GM18519 (cell line): Measurements from ENCODE around the gene XYLT1.

ENCODE experiments used
- ATAC-seq: cut with Tn5 transposase; IDR thresholded peaks from one replicate; pipeline ENCODE4 v1.9.1; 2021; ENCODE audit warnings: mild to moderate bottlenecking, moderate library complexity; ENCODE audit not compliant: unreplicated experiment, low FRiP score

The XYLT1 gene

DNA sequence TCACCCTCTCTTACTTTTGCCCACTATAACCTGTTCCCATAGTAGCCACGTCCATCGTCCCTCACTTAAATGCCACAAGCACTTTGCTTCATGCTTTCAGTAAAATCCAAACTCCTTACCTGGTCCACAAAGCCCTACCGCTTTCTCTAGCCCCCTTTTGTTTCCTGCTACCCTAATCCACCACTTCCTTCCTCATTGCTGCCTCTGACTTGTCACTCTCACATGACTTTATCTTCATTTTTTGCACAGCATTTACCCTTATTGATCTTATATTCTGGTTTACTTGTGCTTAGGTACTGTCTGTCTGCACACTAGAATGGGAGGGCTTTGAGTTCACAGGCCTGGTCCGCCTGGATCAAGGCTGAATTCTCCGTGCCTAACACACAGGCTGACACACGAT lies 340.0 kb downstream of the XYLT1 start:
- ATAC-seq: no peak

DNA sequence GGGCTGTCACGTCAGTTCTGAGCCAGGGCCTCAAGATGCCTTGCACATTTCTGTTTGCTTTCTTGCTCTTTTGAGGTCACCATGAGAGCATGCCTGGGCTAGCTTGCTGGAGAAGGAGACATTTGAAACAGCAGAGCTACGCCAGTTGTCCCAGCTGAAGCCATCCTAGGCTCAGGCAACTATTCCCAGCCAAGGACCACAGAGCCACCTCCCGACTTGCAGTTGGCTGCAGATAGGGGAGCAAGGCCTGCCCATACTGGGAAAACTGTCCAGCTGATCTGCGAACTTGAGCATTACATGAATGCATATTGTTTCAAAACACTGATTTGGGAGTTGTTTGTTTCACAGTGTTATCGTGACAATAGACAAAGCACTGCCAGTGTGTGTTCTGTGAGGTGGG lies 340.8 kb downstream of the XYLT1 start:
- no peak for ATAC-seq

GRCh38 chr16:17128791-17129190 lies 342.0 kb downstream of the XYLT1 start:
- no peak for ATAC-seq

DNA sequence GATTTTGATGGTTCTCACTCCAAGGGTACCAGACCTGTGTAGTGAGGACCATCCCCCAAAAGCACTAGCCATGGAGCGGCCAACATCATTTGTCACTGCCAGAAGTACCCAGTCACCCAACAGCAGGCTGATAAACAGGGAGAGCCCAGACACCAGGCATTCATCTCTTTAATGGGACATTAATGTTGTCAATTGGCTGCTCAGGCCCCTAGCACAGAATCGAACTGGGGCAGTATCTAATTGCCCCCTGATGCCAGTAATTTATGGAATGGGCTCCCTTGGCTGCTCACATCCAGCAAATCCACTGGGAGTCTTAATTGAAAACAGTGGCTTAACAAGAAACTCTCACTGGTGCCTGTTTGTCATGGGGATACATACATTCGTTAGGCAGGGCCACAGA lies 344.6 kb downstream of the XYLT1 start:
- ATAC-seq: no peak

DNA sequence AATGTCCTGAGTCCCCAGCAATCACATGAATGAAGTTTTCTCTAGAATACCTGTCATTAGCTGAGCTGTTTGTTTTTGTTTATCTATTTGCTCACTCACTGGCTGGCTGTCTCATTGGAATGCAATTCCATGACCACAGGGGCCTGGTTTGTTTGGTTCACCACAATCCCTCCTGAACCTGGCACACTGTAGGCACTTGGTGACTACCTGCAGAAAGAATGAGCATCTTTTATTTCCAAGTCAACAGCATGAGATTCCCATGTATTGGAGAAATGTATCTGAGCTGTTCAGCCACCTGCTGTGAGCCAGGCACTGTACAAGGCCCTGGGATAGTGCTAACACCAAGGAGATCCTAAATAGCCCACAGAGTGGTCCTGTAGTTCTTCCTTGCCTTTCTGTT lies 345.1 kb downstream of the XYLT1 start:
- no peak for ATAC-seq

GRCh38 chr16:17117906-17118577 lies 352.7 kb downstream of the XYLT1 start:
- ATAC-seq: no peak

DNA sequence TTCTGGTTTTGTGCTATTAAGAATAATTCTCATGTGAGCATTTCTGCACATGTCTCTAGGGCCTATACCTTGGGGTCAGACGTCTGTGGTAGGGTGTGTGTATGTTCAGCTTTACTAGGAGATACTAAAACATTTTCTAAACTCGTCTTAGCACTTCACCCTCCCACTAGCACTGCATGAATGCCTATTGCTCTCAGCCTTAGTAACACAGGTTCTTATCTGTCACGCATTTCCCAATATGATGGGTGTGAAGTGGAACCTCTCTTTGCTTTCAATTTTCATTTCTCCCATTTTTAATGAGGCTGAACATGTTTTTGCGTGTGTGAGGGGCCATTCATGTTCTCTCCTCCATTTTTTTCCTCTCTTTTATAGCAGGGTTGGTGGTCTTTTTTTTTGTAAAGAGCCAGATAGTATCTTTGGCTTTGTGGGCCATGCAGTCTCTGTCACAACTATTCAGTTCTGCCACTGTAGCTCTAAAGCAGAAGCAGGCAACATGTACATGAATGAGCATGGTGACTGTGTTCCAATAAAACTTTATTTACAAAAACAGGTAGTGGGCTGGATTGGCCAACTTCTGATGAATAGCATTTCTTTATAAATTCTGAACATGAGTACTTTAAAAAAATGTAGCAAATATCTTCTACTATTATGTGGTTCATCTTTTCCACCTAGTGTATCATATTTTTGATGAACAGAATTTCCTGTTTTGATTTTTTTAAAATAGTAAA lies 354.0 kb downstream of the XYLT1 start:
- ATAC-seq: no peak

DNA sequence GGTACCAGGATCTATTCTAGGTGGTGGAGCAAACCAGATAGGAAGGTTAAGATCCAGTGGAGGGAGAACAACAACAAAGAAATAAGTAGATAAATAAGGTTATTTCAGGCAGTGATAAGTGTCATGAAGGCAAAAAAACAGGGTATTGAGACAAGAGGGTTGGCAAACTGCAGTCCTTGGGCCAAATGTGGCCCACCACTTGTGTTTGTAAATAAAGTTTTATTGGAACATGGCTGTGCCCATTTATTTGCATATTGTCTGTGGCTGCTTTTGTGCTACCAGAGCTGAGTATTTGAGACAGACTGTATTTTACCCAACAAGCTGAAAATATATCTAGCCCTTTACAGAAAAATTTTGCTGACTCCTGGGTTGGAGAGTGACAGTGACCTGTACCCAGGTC lies 361.3 kb downstream of the XYLT1 start:
- ATAC-seq: no peak

DNA sequence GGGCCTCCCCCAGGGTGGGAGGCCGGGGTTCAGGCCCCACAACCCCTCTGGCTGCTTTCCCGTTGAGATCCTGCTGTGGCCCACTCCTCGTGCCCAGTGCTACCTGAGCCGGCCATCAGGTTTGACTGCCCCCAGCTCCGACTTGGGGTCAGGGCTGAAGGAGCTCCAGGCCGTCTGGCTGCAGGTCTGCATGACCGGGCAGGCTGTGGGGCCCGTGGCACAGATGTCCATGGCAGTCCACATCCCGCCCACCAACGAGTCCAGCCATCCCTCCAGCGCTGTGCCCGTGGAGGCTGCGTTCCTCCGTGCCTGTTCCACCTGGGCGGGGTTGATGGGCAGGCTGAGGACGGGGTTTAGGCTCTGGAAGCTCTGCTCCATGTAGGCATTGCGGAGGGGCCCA lies 362.2 kb downstream of the XYLT1 start:
- no peak for ATAC-seq

GRCh38 chr16:17107450-17107849 lies 363.3 kb downstream of the XYLT1 start:
- no peak for ATAC-seq

GRCh38 chr16:17106243-17106791 lies 364.4 kb downstream of the XYLT1 start:
- ATAC-seq: no peak

DNA sequence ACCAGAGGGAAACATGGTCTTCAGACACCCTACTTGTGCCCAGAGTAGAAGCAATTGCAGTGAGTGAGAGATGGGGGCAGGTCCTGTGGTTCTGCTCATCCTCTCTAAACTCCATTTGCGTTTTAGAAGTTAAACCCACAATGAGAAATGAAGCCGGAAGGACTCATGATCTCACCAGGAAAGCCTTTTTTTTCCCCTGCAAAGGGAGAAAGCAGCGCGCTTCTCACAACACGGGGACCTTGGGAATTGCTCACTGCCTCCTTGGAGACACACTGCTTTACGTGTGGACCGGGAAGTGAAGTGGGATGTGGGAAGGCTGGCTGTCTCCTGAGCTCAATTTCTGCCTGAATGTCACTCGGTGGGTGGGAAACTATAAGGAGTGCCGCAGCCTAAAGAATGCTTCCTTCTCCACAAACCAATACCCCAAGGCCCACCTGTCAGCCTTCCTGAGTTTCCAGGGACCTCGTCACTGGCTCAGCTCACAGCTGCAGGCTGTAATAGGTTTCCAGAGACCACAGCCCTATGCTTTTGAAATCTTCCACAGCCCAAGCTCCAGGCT lies 365.4 kb downstream of the XYLT1 start:
- ATAC-seq: no peak

DNA sequence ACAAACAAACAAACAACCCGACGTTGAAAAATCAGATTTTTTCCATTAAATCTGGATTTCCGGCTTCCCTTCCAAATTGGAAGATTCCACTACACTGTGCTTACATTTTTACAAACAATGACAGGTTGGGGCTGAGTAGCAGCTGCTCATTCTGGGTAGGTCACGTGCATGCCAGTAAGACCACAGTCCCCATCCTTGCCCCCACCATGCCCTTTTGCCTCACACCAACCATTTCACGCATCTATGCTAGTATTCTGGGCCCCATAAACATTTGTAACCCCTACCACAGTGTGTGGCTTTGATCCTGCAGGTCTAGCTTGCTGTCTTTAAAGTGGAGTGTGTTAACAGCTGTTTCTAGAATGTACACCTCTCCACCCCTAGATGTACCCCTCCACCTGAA lies 366.1 kb downstream of the XYLT1 start:
- no peak for ATAC-seq

DNA sequence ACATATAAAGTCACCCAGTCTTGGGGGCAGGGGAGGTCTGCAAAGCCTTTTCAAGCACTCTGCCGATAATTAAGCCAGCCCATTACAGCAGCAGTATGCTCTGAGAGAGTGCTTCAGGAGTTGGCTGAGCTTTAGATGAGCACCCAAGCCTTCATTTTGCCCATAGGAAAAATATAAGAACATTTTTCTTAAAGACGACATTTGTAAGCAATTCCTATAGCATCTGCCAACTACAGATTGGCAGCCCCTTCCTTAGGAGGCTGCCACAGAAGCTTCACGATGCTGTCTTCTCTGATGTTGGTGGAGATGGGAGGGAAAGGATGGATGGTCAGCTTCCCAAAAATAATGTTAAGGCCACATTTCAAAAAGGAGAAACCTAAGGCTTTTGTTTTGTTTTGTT lies 367.5 kb downstream of the XYLT1 start:
- no peak for ATAC-seq

DNA sequence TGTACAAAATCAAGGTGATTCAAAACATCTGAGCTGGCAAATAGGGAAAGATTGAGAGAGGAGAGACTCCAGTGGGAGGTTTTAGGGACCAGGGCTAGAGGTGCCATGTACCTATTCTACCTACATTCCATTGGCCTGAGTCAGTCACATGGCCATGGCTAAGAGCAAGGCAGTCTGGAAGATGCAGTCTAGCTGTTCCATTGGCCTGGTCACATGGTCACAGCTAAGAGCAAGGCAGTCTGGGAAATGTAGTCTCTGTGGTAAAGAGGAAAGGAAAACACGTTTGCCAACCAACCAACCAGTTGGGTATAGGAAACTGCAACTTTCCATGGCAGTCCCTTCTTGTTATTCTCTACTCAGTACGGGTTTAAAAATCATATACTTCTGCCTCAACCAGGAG lies 369.1 kb downstream of the XYLT1 start:
- ATAC-seq: no peak

DNA sequence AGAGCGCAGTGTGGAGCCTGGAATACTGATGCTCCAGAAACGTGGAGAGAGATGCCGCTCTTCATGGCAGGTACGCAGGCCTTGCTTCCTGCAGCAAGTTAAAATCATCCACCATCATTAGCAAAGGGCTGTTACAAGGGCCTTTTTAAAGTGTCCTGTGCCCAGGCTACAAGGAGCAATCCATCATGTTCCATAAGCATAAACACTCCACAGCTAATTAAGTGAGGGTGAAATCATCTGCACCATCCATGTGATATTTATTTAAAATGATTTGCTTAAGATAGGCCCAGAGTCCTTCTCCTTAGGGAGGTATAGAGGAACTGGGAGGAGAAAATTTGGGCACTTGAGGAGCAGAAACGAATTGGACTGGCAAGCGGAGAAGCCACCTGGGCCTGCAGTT lies 372.1 kb downstream of the XYLT1 start:
- no peak for ATAC-seq

DNA sequence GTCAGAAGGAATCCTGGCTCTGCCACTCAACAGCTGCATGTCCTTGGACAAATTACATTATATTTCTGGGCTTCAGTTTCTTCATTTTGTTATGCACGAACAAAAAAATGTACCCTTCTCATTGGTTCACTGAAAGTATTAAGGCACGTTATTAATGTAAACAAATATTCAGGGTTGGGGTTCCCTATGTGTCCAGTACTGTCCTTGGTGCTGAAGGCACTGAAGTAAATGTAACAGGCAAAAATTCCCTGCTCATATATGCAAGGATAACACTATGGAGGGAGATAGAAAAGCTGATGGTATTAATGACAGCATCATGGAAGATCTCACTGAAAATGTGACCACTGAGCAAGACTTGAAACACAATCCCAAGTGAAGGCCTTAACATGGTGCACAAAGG lies 386.6 kb downstream of the XYLT1 start:
- ATAC-seq: no peak

GRCh38 chr16:17083628-17084027 lies 387.1 kb downstream of the XYLT1 start:
- ATAC-seq: no peak

DNA sequence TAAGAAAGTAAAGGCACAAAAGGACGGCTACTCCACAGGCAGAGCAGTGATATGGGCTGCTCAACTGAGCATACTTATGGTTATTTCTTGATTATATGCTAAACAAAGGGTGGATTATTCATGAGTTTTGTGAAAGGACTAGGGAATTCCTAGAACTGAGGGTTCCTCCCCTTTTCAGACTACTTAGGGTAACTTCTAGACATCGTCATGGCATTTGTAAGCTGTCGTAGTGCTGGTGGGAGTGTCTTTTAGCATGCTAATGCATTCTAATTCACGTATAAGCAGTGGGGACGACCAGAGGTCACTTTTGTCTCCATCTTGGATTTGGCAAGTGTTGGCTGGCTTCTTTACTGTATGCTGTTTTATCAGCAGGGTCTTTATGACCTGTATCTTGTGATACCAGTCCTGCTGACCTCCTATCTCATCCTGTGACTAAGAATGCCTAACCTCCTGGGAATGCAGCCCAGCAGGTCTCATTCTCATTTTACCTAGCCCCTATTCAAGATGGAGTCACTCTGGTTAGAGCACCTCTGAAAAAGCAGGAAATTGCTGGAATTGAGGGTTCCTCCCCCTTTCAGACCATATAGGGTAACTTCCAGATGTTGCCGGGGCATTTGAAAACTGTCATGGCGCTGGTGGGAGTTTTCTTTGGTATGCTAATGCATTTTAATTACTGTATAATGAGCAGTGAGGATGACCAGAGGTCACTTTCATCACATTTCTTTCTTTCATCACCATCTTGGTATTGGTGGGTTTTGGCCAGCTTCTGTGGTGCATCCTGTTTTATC lies 388.5 kb downstream of the XYLT1 start:
- no peak for ATAC-seq

- no peak for ATAC-seq
Observed at GRCh38 chr16:17080105-17080504, 390.7 kb downstream of the XYLT1 start.
